Hepatocyte (in vitro differentiated cells): ENCODE measurements around the gene ARHGAP42. TPM values are rescaled to one million over a fixed set of nuclear protein-coding genes. Genes with fewer than 3 reads are reported as not detected.

Experiments used
- DNase-seq: peaks from one replicate; pipeline ENCODE4 v3.0.0-alpha.2; 2016; ENCODE audit warnings: low spot score
- H2AFZ ChIP-seq: fragments of 200-600 bp; sonication (generic); 2 replicates; pipeline ENCODE4 v1.6.0; 2016; ENCODE audit warnings: antibody characterized with exemption, mild to moderate bottlenecking
- H3K27ac ChIP-seq: fragments of 200-600 bp; sonication (generic); 2 replicates; pipeline ENCODE4 v1.5.1; 2016; ENCODE audit warnings: mild to moderate bottlenecking
- H3K27me3 ChIP-seq: fragments of 200-600 bp; sonication (generic); 2 replicates; pipeline ENCODE4 v1.6.1; 2016
- H3K36me3 ChIP-seq: fragments of 200-600 bp; sonication (generic); replicated peaks from 2 replicates; pipeline ENCODE4 v1.5.1; 2016; ENCODE audit warnings: low read depth; ENCODE audit not compliant: insufficient read depth
- H3K4me1 ChIP-seq: fragments of 200-600 bp; sonication (generic); 2 replicates; pipeline ENCODE4 v1.5.1; 2016; ENCODE audit warnings: mild to moderate bottlenecking, moderate library complexity; ENCODE audit not compliant: insufficient read depth
- H3K4me2 ChIP-seq: fragments of 200-600 bp; sonication (generic); 2 replicates; pipeline ENCODE4 v1.6.0; 2016
- H3K4me3 ChIP-seq: fragments of 200-600 bp; sonication (generic); 2 replicates; pipeline ENCODE4 v1.5.1; 2016; ENCODE audit warnings: mild to moderate bottlenecking
- H3K79me2 ChIP-seq: fragments of 200-600 bp; sonication (generic); 2 replicates; pipeline ENCODE4 v1.6.0; 2017; ENCODE audit warnings: mild to moderate bottlenecking
- H3K9me2 ChIP-seq: fragments of 200-600 bp; sonication (generic); replicated peaks from 2 replicates; pipeline ENCODE4 v1.6.0; 2017; ENCODE audit warnings: mild to moderate bottlenecking; ENCODE audit not compliant: insufficient read depth
- H3K9me3 ChIP-seq: fragments of 200-600 bp; sonication (generic); 2 replicates; pipeline ENCODE4 v1.5.1; 2016; ENCODE audit warnings: low read depth, mild to moderate bottlenecking
- H4K20me1 ChIP-seq: fragments of 200-600 bp; sonication (generic); 2 replicates; pipeline ENCODE4 v1.6.0; 2016; ENCODE audit warnings: mild to moderate bottlenecking; ENCODE audit not compliant: insufficient read depth, poor library complexity, severe bottlenecking
- EZH2 ChIP-seq: fragments of 200-600 bp; sonication (generic); IDR thresholded peaks from 2 replicates; pipeline ENCODE4 v1.6.1; 2016; ENCODE audit warnings: antibody characterized with exemption, mild to moderate bottlenecking, borderline replicate concordance
- EZH2phosphoT487 ChIP-seq: fragments of 200-600 bp; sonication (generic); IDR thresholded peaks from one replicate; pipeline ENCODE4 v1.6.1; 2018; ENCODE audit warnings: antibody characterized with exemption, mild to moderate bottlenecking, low read depth, moderate library complexity; ENCODE audit not compliant: unreplicated experiment, severe bottlenecking
- WGBS: methylation state at CpG from one replicate; pipeline ENCODE4 v1.1.6; 2016; ENCODE audit warnings: low lambda C conversion rate; ENCODE audit errors: missing lambda C conversion rate; 5-methylcytosine and 5-hydroxymethylcytosine counted together
- polyA plus RNA-seq: library from polyadenylated mRNA; unstranded; fragments of >200 nt; fragmentation: Nextera tagmentation; extraction: Ambion mirVana; gene quantifications from 2 replicates; pipeline ENCODE4 v1.2.1, GENCODE V29; 2016
- small RNA-seq: library from RNA; depleted of rRNA; stranded (forward); fragments of <200 nt; gene quantifications from one replicate; pipeline ENCODE3, GENCODE V24; 2014
- total RNA-seq: library from RNA; depleted of rRNA; stranded (reverse); fragments of >200 nt; gene quantifications from 2 replicates; pipeline ENCODE4 v1.2.3, GENCODE V29; 2014
- TF ChIP-seq, protein P1 (sequence below): fragments of 200-600 bp; sonication (generic); IDR thresholded peaks from 2 replicates; pipeline ENCODE4 v1.5.1; 2016; ENCODE audit warnings: antibody characterized with exemption, mild to moderate bottlenecking; ENCODE audit not compliant: poor library complexity

Gene ARHGAP42
- total and polyA plus RNA-seq, 2 experiments from 2014 or later: 8.7 to 26.5 TPM

DNA sequence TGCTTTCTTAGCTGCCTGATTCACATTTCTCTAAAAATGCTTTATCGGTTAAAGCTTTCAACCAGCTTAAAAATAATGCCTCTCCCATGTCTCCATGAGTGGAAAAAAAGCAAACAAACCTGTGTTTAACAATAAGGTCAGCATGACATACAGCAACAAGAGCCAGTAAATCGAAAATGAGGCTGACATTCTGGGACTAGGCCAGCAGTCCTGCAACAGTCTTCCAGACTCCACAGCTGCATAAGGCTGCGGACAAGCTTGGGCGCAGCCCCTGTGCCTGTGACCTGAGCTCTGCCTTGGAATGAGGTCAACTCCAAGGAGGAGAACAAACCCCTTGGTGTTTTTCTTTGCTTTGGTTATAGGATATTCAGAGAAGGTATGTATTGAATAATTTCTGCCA, 347.0 kb downstream of the ARHGAP42 start:
- Histone ChIP-seq H3K36me3 (no peaks in the 10 kb centered on the region), H4K20me1 (no peaks in the 10 kb centered on the region), H3K9me2 (no peaks in the 10 kb centered on the region), H3K4me1 (no peaks in the 10 kb centered on the region), H3K4me2 (no peak overlapping the region), H3K79me2 (no peaks in the 10 kb centered on the region), H3K27ac (no peak overlapping the region), H3K9me3 (no peaks in the 10 kb centered on the region), H2AFZ (no peak overlapping the region), H3K27me3 (no peaks in the 10 kb centered on the region), H3K4me3 (no peak overlapping the region)
- 85% methylated on average over 4 of the region's 4 CpGs for WGBS
- TF ChIP-seq EZH2phosphoT487: no peak
- TF ChIP-seq, protein P1, sequence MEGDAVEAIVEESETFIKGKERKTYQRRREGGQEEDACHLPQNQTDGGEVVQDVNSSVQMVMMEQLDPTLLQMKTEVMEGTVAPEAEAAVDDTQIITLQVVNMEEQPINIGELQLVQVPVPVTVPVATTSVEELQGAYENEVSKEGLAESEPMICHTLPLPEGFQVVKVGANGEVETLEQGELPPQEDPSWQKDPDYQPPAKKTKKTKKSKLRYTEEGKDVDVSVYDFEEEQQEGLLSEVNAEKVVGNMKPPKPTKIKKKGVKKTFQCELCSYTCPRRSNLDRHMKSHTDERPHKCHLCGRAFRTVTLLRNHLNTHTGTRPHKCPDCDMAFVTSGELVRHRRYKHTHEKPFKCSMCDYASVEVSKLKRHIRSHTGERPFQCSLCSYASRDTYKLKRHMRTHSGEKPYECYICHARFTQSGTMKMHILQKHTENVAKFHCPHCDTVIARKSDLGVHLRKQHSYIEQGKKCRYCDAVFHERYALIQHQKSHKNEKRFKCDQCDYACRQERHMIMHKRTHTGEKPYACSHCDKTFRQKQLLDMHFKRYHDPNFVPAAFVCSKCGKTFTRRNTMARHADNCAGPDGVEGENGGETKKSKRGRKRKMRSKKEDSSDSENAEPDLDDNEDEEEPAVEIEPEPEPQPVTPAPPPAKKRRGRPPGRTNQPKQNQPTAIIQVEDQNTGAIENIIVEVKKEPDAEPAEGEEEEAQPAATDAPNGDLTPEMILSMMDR: no peak
- TF ChIP-seq EZH2: no peak
- no peak for DNase-seq

DNA sequence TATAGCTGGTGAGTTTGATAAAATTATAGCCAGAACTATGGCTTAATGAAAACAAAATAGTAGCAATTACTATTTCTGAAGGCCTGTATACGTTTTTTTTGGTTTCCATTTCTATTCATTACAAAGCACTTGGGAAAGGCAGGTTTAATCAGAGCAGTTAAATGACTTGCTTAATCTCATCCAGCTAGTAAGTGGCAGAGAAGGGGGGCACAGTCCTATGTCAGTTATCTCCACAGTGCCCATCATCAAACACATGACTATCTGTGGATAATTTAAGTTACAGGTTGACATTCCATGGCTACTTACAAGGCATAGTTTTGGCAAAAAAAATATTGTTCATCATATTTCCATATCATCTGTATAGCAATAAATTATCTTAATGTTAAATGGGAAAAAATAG, 348.8 kb downstream of the ARHGAP42 start:
- Histone ChIP-seq H3K4me2 (no peak overlapping the region), H3K27ac (no peak overlapping the region), H2AFZ (no peak overlapping the region), H3K9me3 (no peaks in the 10 kb centered on the region), H3K79me2 (no peaks in the 10 kb centered on the region), H3K27me3 (no peaks in the 10 kb centered on the region), H3K4me1 (no peaks in the 10 kb centered on the region), H3K36me3 (no peaks in the 10 kb centered on the region), H3K4me3 (no peak overlapping the region), H4K20me1 (no peaks in the 10 kb centered on the region), H3K9me2 (no peaks in the 10 kb centered on the region)
- TF ChIP-seq, protein P1: no peak
- TF ChIP-seq EZH2: no peak
- TF ChIP-seq EZH2phosphoT487: no peak
- WGBS: 72% methylated on average over 1 of the region's 1 CpG
- no peak for DNase-seq

Small RNA genes within 50 kb of the gene (small RNA-seq; reads per million reads assigned to genes)
- gene RN7SL222P: not detected
